H9 (cell line): ENCODE measurements around the gene C4orf17. TPM values are rescaled to one million over a fixed set of nuclear protein-coding genes. Genes with fewer than 3 reads are reported as not detected.

Experiments
- DNase-seq: peaks from one replicate; pipeline ENCODE4 v3.0.0-alpha.2; 2017
- H2AFZ ChIP-seq: one replicate; pipeline ENCODE4 v1.6.1; 2013; ENCODE audit warnings: mild to moderate bottlenecking, low read length, control low read depth, moderate library complexity
- H2AK5ac ChIP-seq: 2 replicates; pipeline ENCODE4 v1.6.1; 2013; ENCODE audit warnings: low read length, control low read depth, mixed read lengths; ENCODE audit not compliant: insufficient read length
- H2BK120ac ChIP-seq: one replicate; pipeline ENCODE4 v1.6.1; 2013; ENCODE audit warnings: low read depth, mild to moderate bottlenecking, low read length, control low read depth, inconsistent platforms; ENCODE audit not compliant: poor library complexity, severe bottlenecking
- H2BK12ac ChIP-seq: 2 replicates; pipeline ENCODE4 v1.6.1; 2013; ENCODE audit warnings: low read length, control low read depth, mixed read lengths, low read depth; ENCODE audit not compliant: insufficient read length
- H2BK15ac ChIP-seq: 2 replicates; pipeline ENCODE4 v1.6.1; 2013; ENCODE audit warnings: low read depth, low read length, control low read depth
- H2BK20ac ChIP-seq: one replicate; pipeline ENCODE4 v1.6.1; 2013; ENCODE audit warnings: low read depth, mild to moderate bottlenecking, low read length, control low read depth, inconsistent platforms; ENCODE audit not compliant: poor library complexity, severe bottlenecking
- H2BK5ac ChIP-seq: 2 replicates; pipeline ENCODE4 v1.6.1; 2013; ENCODE audit warnings: low read length, control low read depth, mixed read lengths; ENCODE audit not compliant: insufficient read length
- H3K14ac ChIP-seq: 2 replicates; pipeline ENCODE4 v1.6.1; 2013; ENCODE audit warnings: low read length, control low read depth; ENCODE audit not compliant: insufficient read depth
- H3K18ac ChIP-seq: 2 replicates; pipeline ENCODE4 v1.6.1; 2013; ENCODE audit warnings: low read depth, mild to moderate bottlenecking, mixed read lengths, low read length, control low read depth; ENCODE audit not compliant: insufficient read length
- H3K23ac ChIP-seq: 2 replicates; pipeline ENCODE4 v1.6.1; 2013; ENCODE audit warnings: low read length, control low read depth, mixed read lengths, low read depth; ENCODE audit not compliant: insufficient read length
- H3K23me2 ChIP-seq: 2 replicates; pipeline ENCODE4 v1.6.1; 2013; ENCODE audit warnings: low read depth, mild to moderate bottlenecking, mixed read lengths, low read length, control low read depth; ENCODE audit not compliant: insufficient read length, poor library complexity, severe bottlenecking
- H3K27ac ChIP-seq: 2 replicates; pipeline ENCODE4 v1.5.1; 2013; ENCODE audit warnings: low read length, control low read depth, mixed read lengths, low read depth; ENCODE audit not compliant: insufficient read length
- H3K27me3 ChIP-seq: 2 replicates; pipeline ENCODE4 v1.6.1; 2013; ENCODE audit warnings: low read length, control low read depth, inconsistent platforms; ENCODE audit not compliant: insufficient read depth
- H3K4ac ChIP-seq: 2 replicates; pipeline ENCODE4 v1.6.1; 2013; ENCODE audit warnings: low read depth, mild to moderate bottlenecking, control low read depth, inconsistent platforms, low read length, moderate library complexity
- H3K4me1 ChIP-seq: 2 replicates; pipeline ENCODE4 v1.6.1; 2013; ENCODE audit warnings: low read length, control low read depth, inconsistent platforms; ENCODE audit not compliant: insufficient read depth
- H3K4me2 ChIP-seq: 2 replicates; pipeline ENCODE4 v1.6.1; 2013; ENCODE audit warnings: low read length, control low read depth, mixed read lengths; ENCODE audit not compliant: insufficient read length, insufficient read depth
- H3K56ac ChIP-seq: 2 replicates; pipeline ENCODE4 v1.6.1; 2013; ENCODE audit warnings: low read depth, mild to moderate bottlenecking, mixed read lengths, low read length, control low read depth; ENCODE audit not compliant: insufficient read length
- H3K79me1 ChIP-seq: 2 replicates; pipeline ENCODE4 v1.6.1; 2013; ENCODE audit warnings: low read depth, mild to moderate bottlenecking, moderate library complexity, low read length, control low read depth, inconsistent platforms; ENCODE audit not compliant: insufficient read depth, poor library complexity, severe bottlenecking
- H3K79me2 ChIP-seq: 2 replicates; pipeline ENCODE4 v1.6.1; 2013; ENCODE audit warnings: low read length, control low read depth, inconsistent platforms; ENCODE audit not compliant: insufficient read depth
- H3K9ac ChIP-seq: 2 replicates; pipeline ENCODE4 v1.6.1; 2013; ENCODE audit warnings: low read length, control low read depth, mixed read lengths; ENCODE audit not compliant: insufficient read length; ENCODE audit errors: extremely low read depth
- H3K9me3 ChIP-seq: one replicate; pipeline ENCODE4 v1.6.1; 2013; ENCODE audit warnings: low read depth, low read length, inconsistent platforms; ENCODE audit not compliant: control insufficient read depth
- H3T11ph ChIP-seq: one replicate; pipeline ENCODE4 v1.6.1; 2013; ENCODE audit warnings: mild to moderate bottlenecking, low read length, control low read depth, inconsistent platforms
- H4K20me1 ChIP-seq: one replicate; pipeline ENCODE4 v1.6.1; 2013; ENCODE audit not compliant: control insufficient read depth, insufficient read length, insufficient read depth
- H4K5ac ChIP-seq: 2 replicates; pipeline ENCODE4 v1.6.1; 2013; ENCODE audit warnings: low read depth, mild to moderate bottlenecking, mixed read lengths, low read length, control low read depth; ENCODE audit not compliant: insufficient read length
- H4K8ac ChIP-seq: replicated peaks from 2 replicates; pipeline ENCODE4 v1.6.1; 2013; ENCODE audit warnings: low read length, control low read depth, mixed read lengths, low read depth; ENCODE audit not compliant: insufficient read length
- H4K91ac ChIP-seq: 2 replicates; pipeline ENCODE4 v1.6.1; 2013; ENCODE audit warnings: low read depth, mild to moderate bottlenecking, moderate library complexity, mixed read lengths, low read length, control low read depth; ENCODE audit not compliant: insufficient read length
- H3K27ac Mint-ChIP-seq, 3 experiments: 2 replicates in 2 of 3; 3 replicates in 1 of 3; pipeline ENCODE4 v1.8.0; 2020 to 2021; ENCODE audit warnings: mixed read lengths in 3 of 3, mild to moderate bottlenecking in 1 of 3, moderate library complexity in 1 of 3
- H3K27me3 Mint-ChIP-seq: 2 replicates; pipeline ENCODE4 v1.8.0; 2021; ENCODE audit warnings: low read depth, mild to moderate bottlenecking, moderate library complexity, mixed read lengths
- H3K36me3 Mint-ChIP-seq, 3 experiments: 2 replicates in 2 of 3; 3 replicates in 1 of 3; pipeline ENCODE4 v1.8.0; 2020 to 2021; ENCODE audit warnings: low read depth in 3 of 3, mixed read lengths in 3 of 3; ENCODE audit not compliant: insufficient read depth in 1 of 3
- H3K4me1 Mint-ChIP-seq, 2 experiments: 2 replicates each; pipeline ENCODE4 v1.8.0; 2020; ENCODE audit warnings: mixed read lengths in 2 of 2
- H3K4me3 Mint-ChIP-seq, 2 experiments: 2 replicates in 1 of 2; 3 replicates in 1 of 2; pipeline ENCODE4 v1.8.0; 2020 to 2021; ENCODE audit warnings: mild to moderate bottlenecking in 2 of 2, mixed read lengths in 2 of 2, moderate library complexity in 1 of 2
- H3K9me3 Mint-ChIP-seq, 2 experiments: 2 replicates in 1 of 2; 3 replicates in 1 of 2; pipeline ENCODE4 v1.8.0; 2020; ENCODE audit warnings: mild to moderate bottlenecking in 2 of 2, mixed read lengths in 2 of 2, moderate library complexity in 1 of 2
- CTCF ChIP-seq: fragments of 200-600 bp; sonication (generic); conservative IDR thresholded peaks from 3 replicates; pipeline ENCODE4 v1.8.0; 2021; ENCODE audit warnings: antibody characterized with exemption, mild to moderate bottlenecking
- total RNA-seq: library from RNA; stranded (reverse); gene quantifications from 2 replicates; pipeline ENCODE4 v1.2.1, GENCODE V29; 2021

Gene C4orf17
- total RNA-seq, 1 experiment from 2014 or later: not detected

DNA sequence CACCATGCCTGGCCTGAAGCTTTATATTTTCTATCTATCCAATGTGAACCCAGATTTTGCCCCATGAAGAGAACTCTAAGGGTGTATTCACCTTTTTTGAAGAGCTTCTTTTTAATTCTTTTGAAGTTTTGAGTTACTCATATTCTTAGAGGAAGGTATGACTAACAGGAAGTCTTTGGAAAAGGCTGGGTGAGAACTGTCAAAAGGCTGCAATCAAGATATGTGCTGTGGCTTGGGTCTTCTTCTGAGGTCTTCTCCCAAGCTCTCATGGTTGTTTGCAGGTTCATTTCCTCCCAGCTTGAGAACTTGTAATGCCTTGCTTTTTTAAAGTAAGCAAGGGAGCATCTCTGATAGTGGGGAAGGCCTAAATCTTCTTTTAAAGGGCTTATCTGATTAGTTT, 3.1 kb upstream of the C4orf17 start:
- no peak overlapping the region for H3T11ph ChIP-seq
- no peaks in the 10 kb centered on the region for H3K79me2 ChIP-seq
- no peak overlapping the region for H4K8ac ChIP-seq
- H2BK15ac ChIP-seq: no peak overlapping the region
- no peak overlapping the region for H2BK120ac ChIP-seq
- no peak overlapping the region for H4K5ac ChIP-seq
- no peak overlapping the region for H3K9ac ChIP-seq
- no peak for TF ChIP-seq CTCF
- no peak overlapping the region for H3K4me2 ChIP-seq
- no peaks in the 10 kb centered on the region for H3K9me3 ChIP-seq
- H4K91ac ChIP-seq: no peak overlapping the region
- H3K23ac ChIP-seq: no peak overlapping the region
- no peak overlapping the region for H2BK20ac ChIP-seq
- Mint-ChIP-seq H3K4me1 (peaks cover 10% of the 10 kb centered on the region in 2 experiments), H3K27me3 (no peaks in the 10 kb centered on the region; the same call in 1 of the 2 replicates), H3K36me3 (peaks cover 0 to 4% (median 0%) of the 10 kb centered on the region in 3 experiments; a peak in 2 of 7 replicates), H3K4me3 (no peak overlapping the region), H3K9me3 (peaks cover 0 to 10% of the 10 kb centered on the region in 2 experiments; a peak in 3 of 5 replicates), H3K27ac (no peak overlapping the region)
- H3K27ac ChIP-seq: no peak overlapping the region
- no peak for DNase-seq
- H3K4ac ChIP-seq: no peak overlapping the region
- H3K27me3 ChIP-seq: no peaks in the 10 kb centered on the region
- no peak overlapping the region for H3K56ac ChIP-seq
- H3K14ac ChIP-seq: no peak overlapping the region
- no peak overlapping the region for H2AFZ ChIP-seq
- H3K4me1 ChIP-seq: no peaks in the 10 kb centered on the region
- H2BK5ac ChIP-seq: no peak overlapping the region
- no peak overlapping the region for H2BK12ac ChIP-seq
- H3K79me1 ChIP-seq: no peaks in the 10 kb centered on the region
- no peaks in the 10 kb centered on the region for H4K20me1 ChIP-seq
- no peaks in the 10 kb centered on the region for H3K23me2 ChIP-seq
- no peak overlapping the region for H2AK5ac ChIP-seq
- H3K18ac ChIP-seq: no peak overlapping the region
